Activated T-helper 2 cell treated with anti-CD3 and anti-CD28 coated beads, Interferon-gamma antibody, Interleukin-2, Interleukin-4, amounts not matched to agents 10 μg/mL and 5 μg/mL and 100 μg/mL, durations not matched to agents 14 hours and 24 hours and 36 hours (primary cell): ENCODE measurements around the gene KRT32. TPM values are rescaled to one million over a fixed set of nuclear protein-coding genes. Genes with fewer than 3 reads are reported as not detected.
"Not testable (repeated sequence)": the region's sequence is repeated elsewhere in the genome, so short reads cannot be mapped to it uniquely, and the experiment has no call there.

Source experiments
- DNase-seq: peaks from one replicate; pipeline ENCODE4 v3.0.0; 2021; ENCODE audit warnings: low spot score
- H3K27ac Mint-ChIP-seq: one replicate; pipeline ENCODE4 v1.8.0; 2021; ENCODE audit warnings: mixed read lengths
- H3K27me3 Mint-ChIP-seq: one replicate; pipeline ENCODE4 v1.8.0; 2021; ENCODE audit warnings: low read depth, mixed read lengths
- H3K36me3 Mint-ChIP-seq: one replicate; pipeline ENCODE4 v1.8.0; 2021; ENCODE audit warnings: low read depth, mixed read lengths
- H3K4me1 Mint-ChIP-seq: one replicate; pipeline ENCODE4 v1.8.0; 2021; ENCODE audit warnings: low read depth, mixed read lengths
- H3K4me3 Mint-ChIP-seq: one replicate; pipeline ENCODE4 v1.8.0; 2021; ENCODE audit warnings: low read depth, mild to moderate bottlenecking, moderate library complexity, mixed read lengths
- H3K9me3 Mint-ChIP-seq: one replicate; pipeline ENCODE4 v1.8.0; 2021; ENCODE audit warnings: mixed read lengths
- intact Hi-C: fragments of 100-400 bp; cut with micrococcal nuclease; formaldehyde crosslinking; loops from one replicate; pipeline ENCODE4 v1.15.1; 2023
- total RNA-seq: library from RNA; stranded (reverse); gene quantifications from 2 replicates; pipeline ENCODE4 v1.2.3, GENCODE V29; 2022

KRT32 gene
- total RNA-seq, 1 donor from 2014 or later, result not detected

DNA sequence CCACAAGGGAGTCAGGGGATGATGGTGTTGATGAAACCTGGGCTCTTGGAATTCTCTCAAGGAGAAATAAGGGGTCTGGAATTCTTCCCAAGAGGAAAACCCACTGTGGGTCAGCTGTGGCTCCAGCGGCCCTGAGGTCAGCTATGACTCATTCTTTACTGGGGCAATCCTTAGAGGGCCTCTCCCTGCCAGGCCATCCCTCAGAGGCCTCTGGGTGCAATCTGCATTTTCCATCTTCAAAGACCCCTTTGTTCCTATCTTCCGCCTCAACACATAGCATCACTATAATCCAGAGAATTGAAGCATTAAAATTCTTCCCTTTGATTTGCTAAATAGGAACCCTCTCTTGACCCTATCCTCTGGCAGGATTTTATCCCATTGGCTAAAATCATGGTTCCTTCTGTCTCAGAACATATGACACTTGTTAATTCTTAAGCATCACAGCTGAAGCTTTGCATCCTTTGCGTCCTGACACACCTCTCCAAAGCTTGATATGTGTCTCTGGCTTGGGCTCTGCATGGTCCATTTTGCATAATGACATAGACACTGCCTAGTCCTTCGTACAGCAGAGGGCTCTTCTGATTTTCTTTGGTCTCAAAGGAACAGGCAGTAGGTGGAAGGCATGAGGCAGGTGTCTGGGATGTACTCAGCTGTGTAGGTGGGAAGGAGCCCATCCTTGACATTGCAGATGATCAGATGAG lies 38.4 kb downstream of the KRT32 start:
- H3K27me3 Mint-ChIP-seq, result peaks cover 4% of the 10 kb centered on the region
- H3K4me1 Mint-ChIP-seq, result no peaks in the 10 kb centered on the region
- H3K4me3 Mint-ChIP-seq, result no peak overlapping the region
- H3K36me3 Mint-ChIP-seq, result no peaks in the 10 kb centered on the region
- no peak overlapping the region for H3K27ac Mint-ChIP-seq
- no peaks in the 10 kb centered on the region for H3K9me3 Mint-ChIP-seq
- no peak for DNase-seq
- intact Hi-C loops, result no loop called here

DNA sequence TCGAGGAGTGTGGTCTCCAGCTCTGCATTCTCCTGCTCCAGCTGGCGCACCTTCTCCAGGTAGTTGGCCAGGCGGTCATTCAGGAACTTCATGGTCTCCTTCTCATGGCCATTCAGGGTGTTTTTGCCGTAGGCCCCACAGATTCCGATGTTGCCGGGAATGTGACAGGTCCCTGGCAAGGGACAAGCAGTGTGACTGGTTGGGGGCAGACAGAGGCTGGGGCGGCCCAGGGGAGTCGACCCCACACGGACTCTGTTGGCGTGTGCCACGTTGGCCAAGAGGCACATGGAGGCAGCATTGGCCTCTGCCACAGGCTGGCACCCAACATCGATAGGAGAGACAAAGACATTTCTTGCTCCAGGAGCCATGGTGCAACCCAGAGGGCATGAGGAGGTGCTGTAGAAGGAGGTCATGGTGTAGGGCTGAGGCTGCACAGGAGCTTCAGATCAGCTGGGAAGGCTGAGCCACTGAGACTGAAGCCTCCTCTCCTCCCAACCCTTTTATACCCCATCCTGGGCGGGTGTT lies 43.0 kb downstream of the KRT32 start, which contains the start of gene KRT37:
TSS of gene KRT37 (minus strand) at position 475 of the 525 bp plus-strand sequence. CDS start at position 413, 62 bp downstream.
- H3K36me3 Mint-ChIP-seq, result no peaks in the 10 kb centered on the region
- no peaks in the 10 kb centered on the region for H3K9me3 Mint-ChIP-seq
- no peaks in the 10 kb centered on the region for H3K4me1 Mint-ChIP-seq
- H3K27ac Mint-ChIP-seq, result no peak within 1 kb of the TSS
- no peaks in the 10 kb centered on the region for H3K27me3 Mint-ChIP-seq
- H3K4me3 Mint-ChIP-seq, result no peak within 1 kb of the TSS
- no peak for DNase-seq
- intact Hi-C loops, result no loop called here

DNA sequence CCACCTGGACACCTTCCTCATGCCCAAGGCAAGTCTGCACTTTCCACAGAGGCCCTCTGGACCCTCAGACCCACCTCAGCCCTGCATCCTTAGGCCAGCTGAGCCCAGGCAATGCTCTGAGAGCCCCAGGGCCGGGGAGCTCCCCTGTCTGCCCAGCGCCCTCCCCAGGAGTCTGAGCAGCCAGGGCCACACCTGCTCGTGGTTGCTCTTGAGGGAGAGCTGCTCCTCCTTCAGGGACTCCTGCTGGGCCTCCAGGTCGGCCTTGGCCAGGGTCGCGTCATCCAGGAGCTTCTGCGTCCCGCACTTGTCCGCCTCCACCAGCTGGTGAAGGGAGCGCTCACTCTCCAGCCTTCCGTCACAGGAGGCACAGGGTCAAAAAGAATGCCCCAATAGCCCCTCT lies 44.6 kb downstream of the KRT32 start:
- H3K4me3 Mint-ChIP-seq, H3K27ac Mint-ChIP-seq, H3K4me1 Mint-ChIP-seq, H3K36me3 Mint-ChIP-seq, DNase-seq, H3K27me3 Mint-ChIP-seq, H3K9me3 Mint-ChIP-seq, intact Hi-C loops: not testable (repeated sequence)

DNA sequence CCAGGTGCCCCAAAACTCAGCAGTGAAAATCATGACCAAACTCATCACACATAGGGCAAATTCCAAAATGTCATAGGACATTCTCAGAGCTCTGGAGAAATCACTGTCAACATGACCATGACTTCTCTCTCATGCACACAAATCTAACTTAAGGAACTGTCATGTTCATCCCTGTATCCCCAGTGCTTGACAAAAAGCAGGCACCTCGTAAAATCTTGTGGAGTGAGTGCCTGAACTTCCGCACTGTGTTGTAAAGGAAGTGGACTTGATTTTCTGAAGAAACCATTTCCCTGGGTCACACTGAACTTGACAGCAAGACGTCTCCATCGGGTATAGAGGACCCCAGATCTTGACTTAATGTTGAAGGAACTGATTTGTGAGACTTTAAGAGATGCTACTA lies 45.6 kb downstream of the KRT32 start:
- intact Hi-C loops, result no loop called here
- H3K36me3 Mint-ChIP-seq, result no peaks in the 10 kb centered on the region
- no peak overlapping the region for H3K4me3 Mint-ChIP-seq
- H3K27ac Mint-ChIP-seq, result no peak overlapping the region
- H3K9me3 Mint-ChIP-seq, result no peaks in the 10 kb centered on the region
- no peaks in the 10 kb centered on the region for H3K27me3 Mint-ChIP-seq
- no peak for DNase-seq
- H3K4me1 Mint-ChIP-seq, result no peaks in the 10 kb centered on the region

DNA sequence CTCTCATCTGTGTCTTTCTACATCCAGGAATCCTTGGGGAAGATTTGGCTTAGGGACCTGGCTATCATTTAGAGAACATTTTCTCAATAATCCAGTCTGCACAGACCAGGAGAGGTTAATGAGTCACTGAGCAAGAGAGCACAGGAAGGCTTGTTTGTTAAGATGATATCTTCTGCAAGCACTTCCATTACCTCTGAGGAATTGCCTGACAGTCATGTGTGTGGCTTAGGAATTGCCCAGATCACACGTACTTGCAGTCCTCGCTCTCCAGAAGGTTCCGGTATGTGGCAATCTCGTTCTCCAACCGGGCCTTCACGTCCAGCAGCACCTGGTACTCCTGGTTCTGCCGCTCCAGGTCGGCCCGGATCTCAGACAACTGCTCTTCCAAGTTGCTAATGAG lies 46.1 kb downstream of the KRT32 start:
- no peak for DNase-seq
- Mint-ChIP-seq H3K27ac (no peak overlapping the region), H3K4me1 (no peaks in the 10 kb centered on the region), H3K27me3 (no peaks in the 10 kb centered on the region), H3K9me3 (no peaks in the 10 kb centered on the region), H3K36me3 (no peaks in the 10 kb centered on the region), H3K4me3 (no peak overlapping the region)
- intact Hi-C loops, result no loop called here

DNA sequence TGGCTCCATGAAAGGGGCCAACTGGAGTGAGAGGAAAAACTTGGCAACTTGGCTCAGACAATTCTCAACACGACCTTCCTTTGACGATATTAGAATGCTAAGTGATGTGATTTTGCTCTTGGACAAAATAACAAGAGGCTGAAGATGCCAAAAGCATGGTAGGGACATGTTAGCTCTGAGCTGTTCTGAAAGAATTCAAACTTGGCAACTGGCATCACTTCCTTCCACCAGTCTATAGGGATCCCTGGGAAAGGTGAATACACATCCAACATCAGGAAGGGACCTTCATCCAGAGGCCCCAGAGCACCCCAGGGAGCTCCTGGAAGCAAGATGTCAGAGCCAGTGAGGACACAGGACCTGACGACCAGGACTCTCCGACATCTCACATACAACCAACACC lies 47.1 kb downstream of the KRT32 start:
- H3K9me3 Mint-ChIP-seq, result no peaks in the 10 kb centered on the region
- no peak for DNase-seq
- peaks cover under 1% of the 10 kb centered on the region for H3K27me3 Mint-ChIP-seq
- no peaks in the 10 kb centered on the region for H3K36me3 Mint-ChIP-seq
- no peak overlapping the region for H3K27ac Mint-ChIP-seq
- H3K4me3 Mint-ChIP-seq, result no peak overlapping the region
- H3K4me1 Mint-ChIP-seq, result no peaks in the 10 kb centered on the region
- intact Hi-C loops, result no loop called here

DNA sequence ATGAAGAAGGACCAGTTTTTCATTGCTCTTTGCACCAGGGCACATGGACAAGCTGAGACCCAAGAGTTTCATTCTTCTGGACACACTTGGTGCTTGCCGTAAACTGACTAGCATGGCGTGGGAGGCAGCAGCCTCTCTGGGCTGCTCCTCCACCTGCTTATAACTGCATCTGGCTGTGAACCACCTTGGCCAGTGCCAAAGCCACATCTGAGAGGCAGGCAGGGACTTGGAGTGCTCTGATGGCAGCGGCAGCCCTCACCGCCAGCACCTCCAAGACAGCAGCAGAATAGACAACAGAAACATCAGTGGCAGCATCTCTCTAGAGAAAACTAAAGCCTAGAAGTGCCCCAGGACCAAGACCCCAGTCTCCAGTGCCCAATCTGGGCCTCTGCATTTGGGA lies 47.5 kb downstream of the KRT32 start:
- no peaks in the 10 kb centered on the region for H3K4me1 Mint-ChIP-seq
- DNase-seq, result no peak
- H3K9me3 Mint-ChIP-seq, result no peaks in the 10 kb centered on the region
- H3K27me3 Mint-ChIP-seq, result peaks cover 2% of the 10 kb centered on the region
- H3K4me3 Mint-ChIP-seq, result no peak overlapping the region
- intact Hi-C loops, result loop anchor here (5.0 kb wide), 1 partner anchor 228 kb away; no protein-coding TSS in a partner anchor
- H3K36me3 Mint-ChIP-seq, result no peaks in the 10 kb centered on the region
- H3K27ac Mint-ChIP-seq, result no peak overlapping the region

DNA sequence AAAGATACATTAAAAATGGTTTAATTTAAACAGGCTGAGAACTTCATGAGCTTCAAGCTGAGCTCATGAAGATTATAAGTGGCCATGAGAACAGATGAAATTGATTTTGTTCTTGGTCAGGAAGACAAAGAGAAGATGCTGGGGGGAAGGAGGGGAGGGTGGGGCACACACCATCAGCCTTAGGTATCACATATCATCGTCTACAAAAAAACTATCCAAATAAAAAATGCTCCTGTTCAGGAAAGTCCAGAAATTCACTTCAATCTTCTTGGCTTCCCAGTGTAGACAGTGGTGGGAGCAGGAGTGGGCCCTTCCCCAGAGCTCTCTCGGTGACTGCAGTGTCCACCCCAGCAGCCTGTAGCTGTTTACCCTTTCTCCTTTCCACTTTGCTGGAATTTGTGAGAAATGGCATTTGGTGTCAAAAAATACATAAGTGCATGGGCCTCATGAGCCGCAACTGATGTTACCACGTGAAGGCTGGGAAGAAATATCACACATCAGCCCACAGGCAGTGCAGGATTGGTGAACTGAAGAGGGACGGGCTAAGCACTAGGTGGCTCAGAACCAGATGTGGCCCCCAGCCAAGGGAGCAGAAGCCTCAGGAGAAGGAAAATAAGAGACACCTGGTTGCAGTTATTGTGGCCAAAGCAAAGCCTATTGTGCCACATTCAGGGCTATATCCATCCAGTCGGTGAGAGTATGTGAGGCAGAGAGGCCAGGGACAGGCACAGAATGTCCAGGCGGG lies 48.9 kb downstream of the KRT32 start:
- Mint-ChIP-seq H3K27ac (no peak overlapping the region), H3K36me3 (no peaks in the 10 kb centered on the region), H3K4me1 (no peaks in the 10 kb centered on the region), H3K9me3 (no peaks in the 10 kb centered on the region), H3K4me3 (no peak overlapping the region), H3K27me3 (peaks cover 2% of the 10 kb centered on the region)
- DNase-seq, result no peak
- intact Hi-C loops, result loop anchor here (5.0 kb wide), 1 partner anchor 229 kb away; no protein-coding TSS in a partner anchor

DNA sequence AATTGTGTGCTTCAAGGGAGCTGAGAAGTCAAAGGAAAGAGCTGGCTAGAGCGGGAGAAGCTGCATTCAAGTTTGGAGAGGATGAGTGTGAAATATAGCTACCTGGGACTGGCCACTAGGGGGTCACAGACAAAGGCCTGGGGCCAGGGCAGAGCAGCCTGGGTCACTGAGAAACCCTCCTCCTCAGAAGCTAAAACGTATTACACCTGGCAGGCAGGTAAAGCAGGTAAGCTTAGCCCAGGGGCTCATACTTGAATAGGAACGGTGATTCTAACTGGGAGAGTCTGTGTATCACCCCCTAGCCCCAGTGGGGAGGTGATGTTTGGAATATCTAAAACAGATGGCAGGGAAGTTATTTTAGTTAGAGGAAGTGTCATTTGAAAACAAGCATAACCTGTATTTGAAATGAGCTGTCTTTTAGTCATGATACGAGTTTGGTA lies 49.6 kb downstream of the KRT32 start:
- Mint-ChIP-seq H3K27me3 (peaks cover 2% of the 10 kb centered on the region), H3K27ac (no peak overlapping the region), H3K36me3 (no peaks in the 10 kb centered on the region), H3K9me3 (no peaks in the 10 kb centered on the region), H3K4me3 (no peak overlapping the region), H3K4me1 (no peaks in the 10 kb centered on the region)
- intact Hi-C loops, result loop anchor here (5.0 kb wide), 1 partner anchor 230 kb away; no protein-coding TSS in a partner anchor
- no peak for DNase-seq

DNA sequence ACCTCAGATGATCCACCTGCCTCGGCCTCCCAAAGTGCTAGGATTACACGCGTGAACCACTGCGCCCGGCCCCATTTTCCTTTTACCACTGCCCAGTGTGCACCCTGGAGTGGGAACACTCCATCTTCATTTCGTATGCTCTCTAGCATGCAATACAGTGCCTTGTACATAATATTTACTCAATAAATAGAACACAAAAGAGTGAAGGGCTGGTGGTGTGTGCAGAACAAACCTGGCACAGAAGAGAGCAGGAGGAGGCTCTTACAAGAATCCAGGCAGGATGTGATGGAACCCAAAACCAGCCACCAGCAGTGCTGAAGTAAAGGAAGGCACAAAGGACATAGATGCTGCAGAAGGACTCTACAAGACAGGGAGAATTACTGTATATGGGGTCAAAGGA lies 50.1 kb downstream of the KRT32 start:
- Mint-ChIP-seq H3K36me3 (no peaks in the 10 kb centered on the region), H3K27me3 (peaks cover 2% of the 10 kb centered on the region), H3K4me1 (no peaks in the 10 kb centered on the region), H3K4me3 (no peak overlapping the region), H3K27ac (no peak overlapping the region), H3K9me3 (no peaks in the 10 kb centered on the region)
- DNase-seq, result no peak
- intact Hi-C loops, result loop anchor here (5.0 kb wide), 1 partner anchor 230 kb away; no protein-coding TSS in a partner anchor

DNA sequence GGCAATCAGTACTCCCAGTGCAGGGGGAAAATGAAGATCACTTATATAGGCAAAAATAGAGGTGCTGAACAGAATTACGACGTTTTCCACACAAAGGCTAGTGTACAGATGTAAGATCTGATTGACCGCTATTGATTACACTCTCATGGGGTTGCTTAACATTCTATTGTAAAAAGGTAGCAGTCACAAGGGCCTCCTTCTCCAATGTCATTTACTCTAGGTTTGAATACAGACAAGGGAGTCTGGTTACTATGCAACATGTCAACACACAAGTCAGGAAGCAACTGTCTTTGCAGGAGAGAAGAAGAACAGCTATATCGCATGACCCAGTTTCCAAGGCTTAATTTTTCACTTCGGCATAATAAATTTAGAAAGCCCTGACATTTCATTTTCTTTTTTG lies 50.7 kb downstream of the KRT32 start:
- no peak overlapping the region for H3K4me3 Mint-ChIP-seq
- no peak overlapping the region for H3K27ac Mint-ChIP-seq
- H3K4me1 Mint-ChIP-seq, result no peaks in the 10 kb centered on the region
- no peaks in the 10 kb centered on the region for H3K9me3 Mint-ChIP-seq
- no peaks in the 10 kb centered on the region for H3K36me3 Mint-ChIP-seq
- intact Hi-C loops, result loop anchor here (5.0 kb wide), 1 partner anchor 231 kb away; no protein-coding TSS in a partner anchor
- no peak for DNase-seq
- H3K27me3 Mint-ChIP-seq, result peaks cover 2% of the 10 kb centered on the region

DNA sequence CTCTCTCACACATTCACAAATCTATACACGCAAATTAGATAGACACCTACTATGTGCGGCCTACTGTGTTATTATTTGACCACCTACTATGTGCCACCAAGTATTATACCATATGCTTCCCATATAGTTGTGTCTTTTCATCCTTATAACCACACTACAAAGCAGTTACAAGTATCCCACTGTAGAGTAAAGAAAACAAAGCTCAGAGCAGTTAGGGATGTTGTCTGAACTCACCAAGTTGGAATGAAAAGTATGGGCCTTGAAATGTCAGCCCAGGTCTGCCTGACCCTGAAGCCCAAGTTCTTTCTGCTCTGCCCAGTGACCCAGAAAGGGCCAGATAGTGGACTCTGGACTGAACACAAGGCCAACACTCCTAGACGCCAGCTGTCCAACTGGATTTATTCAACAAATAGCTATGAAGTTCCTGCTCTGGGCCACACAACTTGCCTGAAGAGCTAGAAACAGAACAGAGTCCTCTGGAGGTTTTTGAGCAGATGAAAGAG lies 51.3 kb downstream of the KRT32 start:
- no peaks in the 10 kb centered on the region for H3K9me3 Mint-ChIP-seq
- no peak overlapping the region for H3K27ac Mint-ChIP-seq
- H3K36me3 Mint-ChIP-seq, result no peaks in the 10 kb centered on the region
- peaks cover 2% of the 10 kb centered on the region for H3K27me3 Mint-ChIP-seq
- H3K4me3 Mint-ChIP-seq, result no peak overlapping the region
- intact Hi-C loops, result loop anchor here (5.0 kb wide), 1 partner anchor 231 kb away; no protein-coding TSS in a partner anchor
- H3K4me1 Mint-ChIP-seq, result no peaks in the 10 kb centered on the region
- no peak for DNase-seq

DNA sequence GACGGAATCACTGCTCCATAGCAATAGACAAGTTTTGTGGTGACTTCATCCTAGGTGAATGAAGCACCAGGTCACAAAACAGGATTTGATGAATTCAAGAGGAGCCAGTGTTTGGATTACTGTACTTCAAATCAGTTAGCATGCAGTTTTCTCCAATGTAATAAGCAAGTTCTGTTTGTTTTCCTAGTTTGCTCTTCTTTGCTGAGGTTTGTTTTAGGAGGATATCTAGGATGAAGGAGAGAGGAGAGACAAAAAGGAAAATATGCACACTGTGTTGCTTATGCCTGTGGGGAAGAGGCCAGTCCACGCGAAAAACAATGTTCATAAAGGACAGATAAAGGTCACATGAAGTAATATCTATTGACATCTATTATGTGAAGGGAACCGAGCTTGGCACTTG lies 51.8 kb downstream of the KRT32 start:
- intact Hi-C loops, result loop anchor here (5.0 kb wide), 1 partner anchor 232 kb away; no protein-coding TSS in a partner anchor
- no peak overlapping the region for H3K4me3 Mint-ChIP-seq
- H3K27me3 Mint-ChIP-seq, result peaks cover 2% of the 10 kb centered on the region
- no peaks in the 10 kb centered on the region for H3K4me1 Mint-ChIP-seq
- H3K36me3 Mint-ChIP-seq, result no peaks in the 10 kb centered on the region
- H3K27ac Mint-ChIP-seq, result no peak overlapping the region
- no peak for DNase-seq
- H3K9me3 Mint-ChIP-seq, result no peaks in the 10 kb centered on the region
